IMR-90 (cell line): ENCODE measurements around the gene SEC16A. TPM values are rescaled to one million over a fixed set of nuclear protein-coding genes. Genes with fewer than 3 reads are reported as not detected.

ENCODE experiments used
- ATAC-seq: fragments of 200-7000 bp; cut with Tn5 transposase; 2 replicates; pipeline ENCODE4 v1.9.1; 2020; ENCODE audit warnings: low read depth, mild to moderate bottlenecking, moderate library complexity
- BruUV-seq: library from RNA; stranded (reverse); fragments of 400-500 nt; replicated peaks from 2 replicates; lab custom pipeline; 2021; lab: Mats Ljungman, UMichigan
- CTCF ChIA-PET: fragments of 300-600 bp; formaldehyde crosslinking; extraction: SDS; loops from one replicate; lab custom pipeline; 2021; ENCODE audit warnings: antibody characterized with exemption; lab: Yijun Ruan, JAX
- POLR2A ChIA-PET: fragments of 300-600 bp; sonication (Branson Sonifier 250); formaldehyde crosslinking; loops from one replicate; lab custom pipeline; 2022; ENCODE audit warnings: antibody characterized with exemption; ENCODE audit not compliant: unreplicated experiment; lab: Charles Lee
- DNase-seq: peaks from one replicate; pipeline ENCODE4 v3.0.0; 2013
- H2AFZ ChIP-seq: replicated peaks from 2 replicates; pipeline ENCODE3; 2013; ENCODE audit warnings: low read length, mild to moderate bottlenecking; ENCODE audit not compliant: poor library complexity
- H2AK5ac ChIP-seq: 2 replicates; pipeline ENCODE4 v1.6.1; 2013; ENCODE audit warnings: low read depth, low read length, inconsistent platforms
- H2AK9ac ChIP-seq: replicated peaks from 2 replicates; pipeline ENCODE3; 2013; ENCODE audit warnings: mild to moderate bottlenecking, low read depth, low read length, moderate library complexity; ENCODE audit not compliant: poor library complexity
- H2BK120ac ChIP-seq: 2 replicates; pipeline ENCODE4 v1.6.1; 2013; ENCODE audit warnings: low read depth, low read length, inconsistent platforms
- H2BK15ac ChIP-seq: 3 replicates; pipeline ENCODE4 v1.6.1; 2013; ENCODE audit warnings: low read depth, low read length, inconsistent platforms
- H2BK20ac ChIP-seq: 2 replicates; pipeline ENCODE4 v1.6.1; 2013; ENCODE audit warnings: low read depth, mild to moderate bottlenecking, inconsistent platforms, low read length, moderate library complexity
- H2BK5ac ChIP-seq: 2 replicates; pipeline ENCODE4 v1.6.1; 2013; ENCODE audit warnings: mild to moderate bottlenecking, low read depth, low read length, inconsistent platforms; ENCODE audit not compliant: poor library complexity, severe bottlenecking
- H3K14ac ChIP-seq: replicated peaks from 2 replicates; pipeline ENCODE4 v1.6.1; 2013; ENCODE audit warnings: low read depth, low read length, inconsistent platforms
- H3K18ac ChIP-seq: 2 replicates; pipeline ENCODE4 v1.6.1; 2013; ENCODE audit warnings: low read depth, low read length, control low read depth
- H3K23ac ChIP-seq: 2 replicates; pipeline ENCODE4 v1.6.1; 2013; ENCODE audit warnings: low read depth, low read length, inconsistent platforms
- H3K27ac ChIP-seq: 2 replicates; pipeline ENCODE4 v1.5.1; 2013; ENCODE audit warnings: mild to moderate bottlenecking, control low read depth, low read length; ENCODE audit not compliant: insufficient read depth
- H3K27me3 ChIP-seq: 2 replicates; pipeline ENCODE4 v1.6.1; 2013; ENCODE audit warnings: low read length; ENCODE audit not compliant: control insufficient read depth, insufficient read depth
- H3K36me3 ChIP-seq: 2 replicates; pipeline ENCODE4 v1.6.1; 2013; ENCODE audit warnings: low read length, mixed read lengths; ENCODE audit not compliant: control insufficient read depth, insufficient read depth
- H3K4ac ChIP-seq: 2 replicates; pipeline ENCODE4 v1.6.1; 2013; ENCODE audit warnings: low read depth, low read length, inconsistent platforms
- H3K4me1 ChIP-seq: 2 replicates; pipeline ENCODE4 v1.6.1; 2013; ENCODE audit warnings: low read length, mixed read lengths; ENCODE audit not compliant: control insufficient read depth, insufficient read depth
- H3K4me2 ChIP-seq: 2 replicates; pipeline ENCODE4 v1.6.1; 2013; ENCODE audit warnings: low read depth, mild to moderate bottlenecking, control low read depth, low read length, moderate library complexity
- H3K4me3 ChIP-seq: 2 replicates; pipeline ENCODE4 v1.5.1; 2013; ENCODE audit warnings: low read depth, mild to moderate bottlenecking, control low read depth, low read length, moderate library complexity; ENCODE audit not compliant: insufficient read depth
- H3K56ac ChIP-seq: 2 replicates; pipeline ENCODE4 v1.6.1; 2013; ENCODE audit warnings: low read length, inconsistent platforms; ENCODE audit not compliant: insufficient read depth; ENCODE audit errors: extremely low read depth
- H3K79me1 ChIP-seq, 2 experiments: 2 replicates each; pipeline ENCODE4 v1.6.1; 2013; ENCODE audit warnings: low read length in 2 of 2, inconsistent platforms in 1 of 2, low read depth in 1 of 2
- H3K9ac ChIP-seq: 2 replicates; pipeline ENCODE4 v1.6.1; 2013; ENCODE audit warnings: low read depth, low read length, control low read depth
- H3K9me1 ChIP-seq: 2 replicates; pipeline ENCODE4 v1.6.1; 2013; ENCODE audit warnings: low read length, inconsistent platforms; ENCODE audit not compliant: insufficient read depth
- H3K9me3 ChIP-seq: 2 replicates; pipeline ENCODE4 v1.6.1; 2013; ENCODE audit warnings: low read length; ENCODE audit not compliant: control insufficient read depth, insufficient read depth
- H4K20me1 ChIP-seq: 2 replicates; pipeline ENCODE4 v1.6.1; 2013; ENCODE audit warnings: low read length, inconsistent platforms; ENCODE audit not compliant: insufficient read depth
- H4K5ac ChIP-seq: 2 replicates; pipeline ENCODE4 v1.6.1; 2013; ENCODE audit warnings: mild to moderate bottlenecking, low read depth, low read length, control low read depth
- H4K8ac ChIP-seq, 2 experiments: 2 replicates each; pipeline ENCODE4 v1.6.1; 2013; ENCODE audit warnings: low read depth in 2 of 2, low read length in 2 of 2, control low read depth in 1 of 2, inconsistent platforms in 1 of 2
- H4K91ac ChIP-seq: 2 replicates; pipeline ENCODE4 v1.6.1; 2013; ENCODE audit warnings: low read depth, low read length, inconsistent platforms; ENCODE audit not compliant: insufficient read depth
- BHLHE40 ChIP-seq: fragments of 150-350 bp; IDR thresholded peaks from 2 replicates; pipeline ENCODE4 v1.6.1; 2016; ENCODE audit warnings: mild to moderate bottlenecking, low read depth, low read length
- CEBPB ChIP-seq: IDR thresholded peaks from 2 replicates; pipeline ENCODE4 v1.6.1; 2012; ENCODE audit warnings: low read depth, low read length, improper control_type of control experiment
- CHD1 ChIP-seq: IDR thresholded peaks from 2 replicates; pipeline ENCODE4 v1.6.1; 2012; ENCODE audit warnings: low read depth, low read length, improper control_type of control experiment
- CTCF ChIP-seq: conservative IDR thresholded peaks from 2 replicates; pipeline ENCODE4 v1.5.1; 2012; ENCODE audit warnings: mild to moderate bottlenecking, low read depth, low read length, improper control_type of control experiment
- ELK1 ChIP-seq: fragments of 150-350 bp; IDR thresholded peaks from 2 replicates; pipeline ENCODE4 v1.6.1; 2016; ENCODE audit warnings: low read depth, mild to moderate bottlenecking, low read length, moderate library complexity, borderline replicate concordance
- FOS ChIP-seq: fragments of 150-350 bp; IDR thresholded peaks from 2 replicates; pipeline ENCODE4 v1.6.1; 2016; ENCODE audit warnings: low read depth, low read length
- MAFK ChIP-seq: IDR thresholded peaks from 2 replicates; pipeline ENCODE4 v1.6.1; 2012; ENCODE audit warnings: low read depth, low read length, improper control_type of control experiment
- MAZ ChIP-seq: IDR thresholded peaks from 2 replicates; pipeline ENCODE4 v1.6.1; 2012; ENCODE audit warnings: low read depth, mild to moderate bottlenecking, low read length, improper control_type of control experiment, moderate library complexity, borderline replicate concordance
- NFE2L2 ChIP-seq: fragments of 150-350 bp; IDR thresholded peaks from 2 replicates; pipeline ENCODE4 v1.6.1; 2016; ENCODE audit warnings: low read depth, mild to moderate bottlenecking, low read length
- POLR2A ChIP-seq: IDR thresholded peaks from 2 replicates; pipeline ENCODE4 v1.6.1; 2012; ENCODE audit warnings: mild to moderate bottlenecking, low read depth, low read length
- RAD21 ChIP-seq: IDR thresholded peaks from 2 replicates; pipeline ENCODE4 v1.6.1; 2012; ENCODE audit warnings: low read length, improper control_type of control experiment
- RCOR1 ChIP-seq: IDR thresholded peaks from 2 replicates; pipeline ENCODE4 v1.6.1; 2012; ENCODE audit warnings: mild to moderate bottlenecking, low read length, improper control_type of control experiment; ENCODE audit not compliant: insufficient replicate concordance
- RFX5 ChIP-seq: IDR thresholded peaks from 2 replicates; pipeline ENCODE4 v1.8.0; 2012; ENCODE audit warnings: low read depth, mild to moderate bottlenecking, low read length, moderate library complexity
- SMC3 ChIP-seq: fragments of 150-350 bp; IDR thresholded peaks from 2 replicates; pipeline ENCODE4 v1.6.1; 2016; ENCODE audit warnings: low read depth, mild to moderate bottlenecking, antibody characterized with exemption, low read length, moderate library complexity
- USF2 ChIP-seq: fragments of 150-350 bp; IDR thresholded peaks from 2 replicates; pipeline ENCODE4 v1.6.1; 2017; ENCODE audit warnings: mild to moderate bottlenecking, antibody characterized with exemption, low read length, low read depth
- WGBS, 2 experiments: methylation state at CpG; one replicate each; pipeline versions ENCODE4 v1.1.5 to v1.1.7; 2013; ENCODE audit warnings: missing lambda C conversion rate in 2 of 2; ENCODE audit not compliant: insufficient read length in 1 of 2; ENCODE audit errors: extremely low coverage in 2 of 2; 5-methylcytosine and 5-hydroxymethylcytosine counted together
- dilution Hi-C: fragments of 300-500 bp; cut with HindIII; formaldehyde crosslinking; loops from one replicate; pipeline ENCODE4 v1.14.3; 2018; ENCODE audit warnings: low sequenced_read_pairs; ENCODE audit not compliant: unreplicated experiment
- in situ Hi-C: fragments of 300-500 bp; cut with MboI; formaldehyde crosslinking; loops from 3 replicates; pipeline ENCODE4 v1.14.3; 2019; ENCODE audit warnings: low sequenced_read_pairs, inconsistent platforms, mixed read lengths
- intact Hi-C: fragments of 100-400 bp; cut with micrococcal nuclease; formaldehyde crosslinking; loops from 2 replicates; pipeline ENCODE4 v1.10.0; 2022
- polyA plus RNA-seq, 3 experiments: library from polyadenylated mRNA; depleted of rRNA; stranded (reverse); fragments of >200 nt; gene quantifications; 2 replicates each; pipeline ENCODE4 v1.2.3, GENCODE V29; 2012; ENCODE audit warnings: low replicate concordance in 1 of 3
- total RNA-seq: library from RNA; depleted of rRNA; stranded (reverse); fragments of >200 nt; gene quantifications from 2 replicates; pipeline ENCODE4 v1.2.3, GENCODE V29; 2012

The SEC16A gene
- total and polyA plus RNA-seq, 2 of the 4 experiments (the other 2 are of a cell fraction) = 12.2 to 48.1 TPM

GRCh38 chr9:136515276-136515675 lies 32.4 kb upstream of the SEC16A start:
- CTCF ChIA-PET = no interaction called here

More at GRCh38 chr9:136515276-136515675, 32.4 kb upstream of the SEC16A start:
- BruUV-seq = no TSS peak
- POLR2A ChIA-PET = no interaction called here
- 95% methylated on average over 14 of the region's 28 CpGs; no CpG with 5 or more reads in 1 of the 2 experiments for WGBS, 2 experiments
- no peak overlapping the region for H3K23ac ChIP-seq
- H2BK20ac ChIP-seq = no peak overlapping the region
- no peak overlapping the region for H3K18ac ChIP-seq
- H4K8ac ChIP-seq = no peak overlapping the region
- H4K5ac ChIP-seq = no peak overlapping the region
- in situ Hi-C loops (no loop called here), intact Hi-C loops (no loop called here), dilution Hi-C loops (no loop called here)
- TF ChIP-seq NFE2L2 (no peak), RAD21 (no peak), MAFK (no peak), CHD1 (no peak), CTCF (no peak), USF2 (no peak), POLR2A (no peak), CEBPB (no peak), RFX5 (no peak), BHLHE40 (no peak), MAZ (no peak), RCOR1 (no peak), SMC3 (no peak), ELK1 (no peak), FOS (no peak)
- no peaks in the 10 kb centered on the region for H3K4me1 ChIP-seq
- no peak overlapping the region for H3K14ac ChIP-seq
- no peak overlapping the region for H3K56ac ChIP-seq
- H2BK5ac ChIP-seq = no peak overlapping the region
- no peak overlapping the region for H3K4me2 ChIP-seq
- H3K9ac ChIP-seq = no peak overlapping the region
- H2BK120ac ChIP-seq = no peak overlapping the region
- H4K91ac ChIP-seq = no peak overlapping the region
- DNase-seq (no peak), ATAC-seq (no peak)
- H3K4me3 ChIP-seq = no peak overlapping the region
- no peak overlapping the region for H2AK9ac ChIP-seq
- H4K20me1 ChIP-seq = no peaks in the 10 kb centered on the region
- H3K9me1 ChIP-seq = no peaks in the 10 kb centered on the region
- no peaks in the 10 kb centered on the region for H3K79me1 ChIP-seq
- H2AFZ ChIP-seq = no peak overlapping the region
- no peak overlapping the region for H3K27ac ChIP-seq
- peaks cover 76% of the 10 kb centered on the region for H3K36me3 ChIP-seq
- no peaks in the 10 kb centered on the region for H3K27me3 ChIP-seq
- H2AK5ac ChIP-seq = no peak overlapping the region
- H3K4ac ChIP-seq = no peak overlapping the region
- no peaks in the 10 kb centered on the region for H3K9me3 ChIP-seq
- no peak overlapping the region for H2BK15ac ChIP-seq
